Measurements from ENCODE around the gene SSR2. TPM values are rescaled to one million over a fixed set of nuclear protein-coding genes. Genes with fewer than 3 reads are reported as not detected.

The SSR2 gene
- total RNA-seq, 2 donors from 2014 or later, result 204 to 208 TPM

GRCh38 chr1:156002188-156002911 is 18.4 kb downstream of the SSR2 start:
- Histone ChIP-seq H3K36me3 (no peaks in the 10 kb centered on the region), H3K9me3 (no peaks in the 10 kb centered on the region), H3K27me3 (no peaks in the 10 kb centered on the region), H3K27ac (peak overlapping the region; percentile 81), H3K9ac (ENCODE audit: low read depth in 2 of 2, low read length in 2 of 2) (peak overlapping the region; percentile 56 to 73), H3K4me3 (peak overlapping the region; percentile 39), H3K4me1 (peaks cover 3% of the 10 kb centered on the region)
- no peak for TF ChIP-seq CTCF (IDR thresholded peaks at IDR 0.05)
- peak; percentile 72 for DNase-seq
- intact Hi-C loops (cut with DNase I), result no loop called here

DNA sequence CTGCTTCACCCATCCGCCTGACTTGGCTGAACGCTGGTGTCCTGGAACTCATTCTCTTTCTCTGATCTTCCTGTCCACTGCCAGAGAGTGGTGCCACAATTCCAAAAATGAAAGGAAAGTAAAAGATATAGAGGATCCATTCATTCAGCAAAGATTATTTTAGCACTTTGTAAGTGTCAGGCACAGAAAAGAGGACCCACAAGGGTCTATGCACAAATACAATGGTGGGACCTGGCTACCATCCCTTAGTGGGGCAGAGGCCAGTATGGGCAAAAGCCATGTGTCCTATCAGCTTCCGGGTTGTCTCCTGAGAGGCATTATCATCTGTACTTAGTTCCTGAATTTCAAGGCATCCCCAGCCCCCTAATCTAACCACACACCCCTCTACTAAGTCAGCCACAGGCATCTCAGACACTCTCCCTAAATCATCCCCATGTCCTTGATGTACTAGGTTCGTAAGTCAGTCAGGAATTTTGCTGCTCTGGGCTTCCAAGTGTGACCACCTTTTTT is 19.0 kb downstream of the SSR2 start:
- DNase-seq, result peak; percentile 62
- H3K27ac ChIP-seq, result peak overlapping the region; percentile 81
- intact Hi-C loops (cut with DNase I), result no loop called here

GRCh38 chr1:156001021-156001661 is 19.6 kb downstream of the SSR2 start:
- intact Hi-C loops (cut with DNase I), result no loop called here
- H3K27ac ChIP-seq, result peak overlapping the region; percentile 81
- peaks cover 3% of the 10 kb centered on the region for H3K4me1 ChIP-seq
- H3K9ac ChIP-seq (ENCODE audit: low read depth in 2 of 2, low read length in 2 of 2), result peak overlapping the region; percentile 47 to 73
- no peaks in the 10 kb centered on the region for H3K36me3 ChIP-seq
- DNase-seq, result peak; percentile 40
- H3K27me3 ChIP-seq, result no peaks in the 10 kb centered on the region
- H3K4me3 ChIP-seq, result peak overlapping the region; percentile 39
- no peak for TF ChIP-seq CTCF (IDR thresholded peaks at IDR 0.05)
- no peaks in the 10 kb centered on the region for H3K9me3 ChIP-seq

More for the DNA sequence above, 19.0 kb downstream of the SSR2 start:
- Histone ChIP-seq H3K4me3 (peak overlapping the region; percentile 39), H3K9me3 (no peaks in the 10 kb centered on the region), H3K9ac (ENCODE audit: low read depth in 2 of 2, low read length in 2 of 2) (peak overlapping the region; percentile 1 to 73), H3K4me1 (peaks cover 3% of the 10 kb centered on the region), H3K27me3 (no peaks in the 10 kb centered on the region), H3K36me3 (no peaks in the 10 kb centered on the region)
- TF ChIP-seq CTCF (IDR thresholded peaks at IDR 0.05), result no peak

GRCh38 chr1:155999964-156000363 is 20.8 kb downstream of the SSR2 start:
- Histone ChIP-seq H3K27ac (no peak overlapping the region), H3K27me3 (no peaks in the 10 kb centered on the region), H3K9ac (ENCODE audit: low read depth in 2 of 2, low read length in 2 of 2) (no peak overlapping the region), H3K4me1 (peaks cover 3% of the 10 kb centered on the region), H3K36me3 (no peaks in the 10 kb centered on the region), H3K4me3 (no peak overlapping the region), H3K9me3 (no peaks in the 10 kb centered on the region)
- no peak for TF ChIP-seq CTCF (IDR thresholded peaks at IDR 0.05)
- intact Hi-C loops (cut with DNase I), result no loop called here
- no peak for DNase-seq

DNA sequence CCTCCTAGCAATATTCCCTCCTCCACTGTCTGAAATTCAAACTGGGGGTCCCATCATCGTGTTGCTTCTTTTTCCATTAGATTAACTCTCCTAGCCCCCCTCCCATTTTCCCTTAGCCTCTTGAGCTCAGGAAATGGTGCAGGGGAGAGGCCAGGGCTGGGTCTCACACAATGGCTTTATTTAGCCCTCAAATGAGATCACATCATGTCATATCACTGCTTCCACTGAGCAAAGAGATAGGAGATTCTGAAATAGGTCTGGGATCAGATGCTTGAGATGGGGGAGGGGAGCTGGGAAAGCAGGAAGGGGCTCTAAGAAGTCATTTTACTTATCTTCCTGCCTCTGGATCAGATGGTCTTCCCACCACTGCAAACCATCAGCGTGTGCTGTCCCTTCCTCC is 24.6 kb downstream of the SSR2 start:
- DNase-seq, result no peak
- Histone ChIP-seq H3K9ac (ENCODE audit: low read depth in 2 of 2, low read length in 2 of 2) (no peak overlapping the region), H3K4me1 (no peaks in the 10 kb centered on the region), H3K27me3 (no peaks in the 10 kb centered on the region), H3K27ac (no peak overlapping the region), H3K36me3 (no peaks in the 10 kb centered on the region), H3K9me3 (no peaks in the 10 kb centered on the region), H3K4me3 (no peak overlapping the region)
- no peak for TF ChIP-seq CTCF (IDR thresholded peaks at IDR 0.05)
- intact Hi-C loops (cut with DNase I), result no loop called here
